Breast epithelium (tissue), 4 donors: Measurements from ENCODE around the gene NPRL2. TPM values are rescaled to one million over a fixed set of nuclear protein-coding genes. Genes with fewer than 3 reads are reported as not detected.

Experiments used
- DNase-seq, 2 donors: peaks; one replicate each; pipeline ENCODE4 v3.0.0-alpha.2; 2019; ENCODE audit warnings: low spot score in 2 of 2
- H3K27ac ChIP-seq, 2 donors: fragments of 200-600 bp; sonication (generic) in 1 of 2; one replicate each; pipeline ENCODE4 v1.5.1; 2016 to 2019; ENCODE audit warnings: mild to moderate bottlenecking in 1 of 2
- H3K27me3 ChIP-seq, 2 donors: fragments of 200-600 bp; sonication (generic) in 1 of 2; one replicate each; pipeline versions ENCODE4 v1.5.1 to v1.6.0; 2017 to 2019; ENCODE audit warnings: control low read depth in 1 of 2, mild to moderate bottlenecking in 1 of 2
- H3K36me3 ChIP-seq: fragments of 200-600 bp; one replicate; pipeline ENCODE4 v1.5.1; 2019
- H3K4me1 ChIP-seq, 2 donors: fragments of 200-600 bp; sonication (generic); one replicate each; pipeline ENCODE4 v1.5.1; 2016 to 2019; ENCODE audit warnings: control low read depth in 1 of 2
- H3K4me3 ChIP-seq, 3 donors: fragments of 200-600 bp; sonication (generic); 1 replicate in 2 of 3; 2 replicates in 1 of 3; pipeline ENCODE4 v1.5.1; 2016 to 2019; ENCODE audit warnings: mild to moderate bottlenecking in 3 of 3, moderate library complexity in 2 of 3
- H3K9me3 ChIP-seq, 2 donors: fragments of 200-600 bp; sonication (generic) in 1 of 2; one replicate each; pipeline ENCODE4 v1.5.1; 2016 to 2019; ENCODE audit warnings: control low read depth in 1 of 2
- POLR2A ChIP-seq: fragments of 450-650 bp; IDR thresholded peaks from one replicate; pipeline ENCODE4 v1.6.1; 2016; ENCODE audit warnings: antibody characterized with exemption, mild to moderate bottlenecking, moderate library complexity
- POLR2AphosphoS5 ChIP-seq, 3 donors: sonication (generic); formaldehyde crosslinking; IDR thresholded peaks; one replicate each; pipeline ENCODE4 v1.6.1; 2017; ENCODE audit warnings: antibody characterized with exemption in 3 of 3
- intact Hi-C: fragments of 100-400 bp; cut with DNase I; formaldehyde crosslinking; loops from one replicate; pipeline ENCODE4 v1.15.1; 2023; ENCODE audit warnings: low total_unique reads
- total RNA-seq, 3 donors: library from RNA; depleted of rRNA; stranded (reverse); fragments of >200 nt; gene quantifications; one replicate each; pipeline ENCODE4 v1.1.0, GENCODE V29; 2016
- TF ChIP-seq, protein P1 (sequence below), 3 donors: fragments of 450-650 bp; IDR thresholded peaks; one replicate each; pipeline ENCODE4 v1.5.1; 2016 to 2017; ENCODE audit warnings: antibody characterized with exemption in 3 of 3, mild to moderate bottlenecking in 3 of 3, moderate library complexity in 3 of 3

Gene NPRL2
- total RNA-seq, 3 donors from 2014 or later = 17.4 to 31.5 (median 29.5) TPM

DNA sequence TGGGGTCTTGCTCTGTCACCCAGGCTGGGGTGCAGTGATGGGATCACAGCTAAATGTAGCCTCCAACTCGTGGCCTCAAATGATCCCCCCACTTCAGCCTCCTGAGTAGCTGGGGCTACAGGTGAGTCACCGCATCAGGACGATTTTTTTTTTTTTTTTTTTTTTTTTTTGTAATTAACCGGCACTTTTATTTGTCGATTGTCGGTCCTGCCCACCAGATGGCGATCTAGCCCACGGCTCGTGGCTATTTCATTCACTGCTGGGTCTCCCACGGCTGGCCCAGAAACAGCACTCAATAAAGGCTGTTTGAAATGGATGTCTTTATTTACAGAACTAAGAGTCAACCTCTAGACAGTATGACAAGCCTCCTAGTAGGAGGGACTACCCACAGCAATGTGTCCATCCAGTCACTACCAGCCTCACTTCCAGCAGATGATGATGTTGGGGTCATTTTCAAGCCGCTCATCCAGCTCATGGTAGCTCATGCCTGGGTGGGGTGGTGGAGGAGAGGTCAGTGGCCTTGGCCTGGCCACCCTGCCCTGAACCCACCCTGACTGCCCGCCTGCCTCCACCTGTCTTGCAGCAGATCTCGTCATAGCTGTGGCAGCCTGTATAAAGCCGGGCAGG is 3.3 kb downstream of the NPRL2 start:
- intact Hi-C loops = no loop called here
- no peaks in the 10 kb centered on the region for H3K27me3 ChIP-seq
- DNase-seq = peak in 1 of 2 donors; percentile 58
- peak overlapping the region in 1 of 2 donors; percentile 32 for H3K27ac ChIP-seq
- peaks cover 11 to 13% of the 10 kb centered on the region in 2 donors for H3K4me1 ChIP-seq
- H3K9me3 ChIP-seq = no peaks in the 10 kb centered on the region
- no peak for TF ChIP-seq POLR2A
- no peak for TF ChIP-seq POLR2AphosphoS5 (IDR thresholded peaks at IDR 0.05)
- TF ChIP-seq, protein P1, sequence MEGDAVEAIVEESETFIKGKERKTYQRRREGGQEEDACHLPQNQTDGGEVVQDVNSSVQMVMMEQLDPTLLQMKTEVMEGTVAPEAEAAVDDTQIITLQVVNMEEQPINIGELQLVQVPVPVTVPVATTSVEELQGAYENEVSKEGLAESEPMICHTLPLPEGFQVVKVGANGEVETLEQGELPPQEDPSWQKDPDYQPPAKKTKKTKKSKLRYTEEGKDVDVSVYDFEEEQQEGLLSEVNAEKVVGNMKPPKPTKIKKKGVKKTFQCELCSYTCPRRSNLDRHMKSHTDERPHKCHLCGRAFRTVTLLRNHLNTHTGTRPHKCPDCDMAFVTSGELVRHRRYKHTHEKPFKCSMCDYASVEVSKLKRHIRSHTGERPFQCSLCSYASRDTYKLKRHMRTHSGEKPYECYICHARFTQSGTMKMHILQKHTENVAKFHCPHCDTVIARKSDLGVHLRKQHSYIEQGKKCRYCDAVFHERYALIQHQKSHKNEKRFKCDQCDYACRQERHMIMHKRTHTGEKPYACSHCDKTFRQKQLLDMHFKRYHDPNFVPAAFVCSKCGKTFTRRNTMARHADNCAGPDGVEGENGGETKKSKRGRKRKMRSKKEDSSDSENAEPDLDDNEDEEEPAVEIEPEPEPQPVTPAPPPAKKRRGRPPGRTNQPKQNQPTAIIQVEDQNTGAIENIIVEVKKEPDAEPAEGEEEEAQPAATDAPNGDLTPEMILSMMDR (IDR thresholded peaks at IDR 0.05) = peak in 2 of 3 donors; percentile 31 to 61
- H3K36me3 ChIP-seq = no peaks in the 10 kb centered on the region
- H3K4me3 ChIP-seq = no peak overlapping the region

DNA sequence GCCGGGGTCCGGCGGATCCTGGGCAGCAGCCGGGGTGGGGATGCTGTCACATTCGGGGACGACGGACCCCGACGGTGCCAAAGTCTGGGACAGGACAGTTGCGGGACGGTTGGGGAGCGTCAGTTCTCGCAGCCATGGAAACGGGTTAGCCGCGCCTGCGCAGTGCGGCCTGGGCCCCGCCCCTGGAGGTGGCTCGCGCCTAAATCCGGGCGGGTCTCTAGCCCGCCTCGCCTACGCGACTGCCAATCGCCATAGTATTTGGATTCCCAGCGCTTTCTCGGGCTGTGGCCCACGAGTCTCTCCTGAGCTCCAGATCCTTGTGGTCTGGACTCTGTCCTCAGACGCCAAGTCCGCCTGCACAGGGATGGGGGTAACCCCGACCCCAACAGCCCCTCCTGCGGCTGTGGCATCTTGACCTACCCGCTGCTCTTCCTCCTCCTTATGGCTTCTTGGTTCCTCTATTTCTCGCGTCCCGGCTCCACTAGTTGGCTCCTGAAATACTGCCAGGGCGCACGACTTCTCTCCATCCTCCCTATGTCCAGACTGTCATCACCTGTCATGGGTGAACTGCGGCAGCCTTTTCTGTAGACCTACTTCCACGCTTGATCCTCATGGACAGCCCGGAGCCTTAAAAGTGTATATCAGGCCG is 4.9 kb downstream of the NPRL2 start, which contains the start of gene ZMYND10:
Gene ZMYND10, minus strand, starts transcription at position 147 of the 649 bp plus-strand sequence. CDS start 153 bp downstream, outside the sequence.
- TF ChIP-seq POLR2A = no peak
- TF ChIP-seq, protein P1 (IDR thresholded peaks at IDR 0.05) = no peak
- TF ChIP-seq POLR2AphosphoS5 (IDR thresholded peaks at IDR 0.05) = no peak
- Histone ChIP-seq H3K27me3 (no peaks in the 10 kb centered on the region), H3K4me1 (peaks cover 11 to 12% of the 10 kb centered on the region in 2 donors), H3K4me3 (peak within 1 kb of the TSS; percentile 32 to 67 (median 51)), H3K36me3 (no peaks in the 10 kb centered on the region), H3K27ac (peak within 1 kb of the TSS in 1 of 2 donors; percentile 25), H3K9me3 (no peaks in the 10 kb centered on the region)
- DNase-seq = peak; percentile 60 to 74
- intact Hi-C loops = no loop called here

DNA sequence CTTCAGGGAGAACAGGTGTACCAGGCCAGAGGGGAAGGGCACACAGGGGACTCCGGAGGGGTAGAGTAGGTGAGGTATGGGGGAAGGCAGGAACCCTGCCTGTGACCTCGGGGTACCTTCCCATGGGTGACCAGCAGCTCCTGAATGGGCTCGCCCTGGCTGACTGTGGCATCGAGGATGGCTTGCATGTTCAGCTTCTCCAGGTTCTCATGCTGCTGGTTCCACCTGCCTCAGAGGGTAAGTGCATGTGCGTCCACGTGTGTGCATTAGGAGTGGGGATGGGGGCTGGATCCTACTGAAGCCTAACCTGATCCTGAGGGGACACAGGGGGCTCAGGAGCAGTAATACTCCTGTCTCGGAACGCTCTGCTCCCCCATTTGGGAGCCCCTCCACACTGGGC is 5.6 kb downstream of the NPRL2 start:
- Histone ChIP-seq H3K36me3 (no peaks in the 10 kb centered on the region), H3K4me3 (peak overlapping the region in 2 of 3 donors; percentile 51 to 67), H3K4me1 (peaks cover 11 to 17% of the 10 kb centered on the region in 2 donors), H3K27ac (no peak overlapping the region), H3K9me3 (no peaks in the 10 kb centered on the region), H3K27me3 (no peaks in the 10 kb centered on the region)
- intact Hi-C loops = no loop called here
- TF ChIP-seq POLR2AphosphoS5 (IDR thresholded peaks at IDR 0.05) (no peak), POLR2A (no peak)
- TF ChIP-seq, protein P1 (IDR thresholded peaks at IDR 0.05) = no peak
- no peak for DNase-seq

DNA sequence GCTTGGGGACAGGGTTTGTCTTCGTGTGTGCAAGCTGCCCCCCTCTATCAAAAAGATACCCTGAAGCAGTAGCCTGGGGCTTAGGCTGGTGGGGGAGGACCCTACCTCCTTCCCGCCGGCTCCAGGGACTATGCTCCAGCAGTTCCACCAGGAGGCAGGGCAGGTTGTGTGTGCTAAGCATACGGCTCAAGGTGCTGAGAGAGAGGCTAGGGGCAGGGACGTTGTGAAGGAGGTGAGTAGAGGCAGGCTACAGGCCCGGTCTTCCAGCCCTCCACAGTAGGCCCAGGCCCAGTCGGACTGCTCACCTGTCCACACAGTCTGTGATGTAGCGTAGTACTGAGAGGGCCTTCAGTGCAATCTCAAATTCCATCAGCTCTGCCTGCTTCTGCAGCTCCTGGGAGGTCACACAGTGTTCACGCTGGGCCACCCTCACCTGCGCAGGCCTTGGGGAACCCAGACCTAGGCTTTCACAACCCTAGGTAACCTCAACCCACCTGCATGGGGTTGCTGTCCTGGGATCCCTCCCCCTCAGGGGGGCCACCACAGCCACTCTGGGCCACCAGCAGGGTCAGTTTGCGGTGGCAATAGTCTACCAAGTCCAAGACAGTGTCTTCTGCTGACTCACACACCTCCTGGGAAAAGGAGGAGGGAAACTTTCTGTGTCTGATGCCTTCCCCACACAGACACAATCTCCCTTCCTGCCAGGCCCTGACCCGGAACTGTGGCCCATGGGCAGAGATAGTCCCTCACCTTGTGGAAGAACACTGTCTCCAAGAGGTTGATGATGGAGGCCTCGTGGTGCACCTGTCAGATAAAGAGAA is 7.6 kb downstream of the NPRL2 start:
- no peaks in the 10 kb centered on the region for H3K27me3 ChIP-seq
- no peak for DNase-seq
- no peak for TF ChIP-seq POLR2AphosphoS5 (IDR thresholded peaks at IDR 0.05)
- TF ChIP-seq, protein P1 (IDR thresholded peaks at IDR 0.05) = no peak
- no peak for TF ChIP-seq POLR2A
- H3K4me1 ChIP-seq = peaks cover 0 to 17% of the 10 kb centered on the region in 2 donors
- no peaks in the 10 kb centered on the region for H3K9me3 ChIP-seq
- H3K4me3 ChIP-seq = no peak overlapping the region
- intact Hi-C loops = no loop called here
- H3K27ac ChIP-seq = no peak overlapping the region
- no peaks in the 10 kb centered on the region for H3K36me3 ChIP-seq
